H9 (cell line): ENCODE data around the gene SRRM2. TPM values are rescaled to one million over a fixed set of nuclear protein-coding genes. Genes with fewer than 3 reads are reported as not detected.

Experiments used
- DNase-seq: peaks from one replicate; pipeline ENCODE4 v3.0.0-alpha.2; 2017
- H2AFZ ChIP-seq: one replicate; pipeline ENCODE4 v1.6.1; 2013; ENCODE audit warnings: mild to moderate bottlenecking, low read length, control low read depth, moderate library complexity
- H2AK5ac ChIP-seq: 2 replicates; pipeline ENCODE4 v1.6.1; 2013; ENCODE audit warnings: low read length, control low read depth, mixed read lengths; ENCODE audit not compliant: insufficient read length
- H2BK120ac ChIP-seq: one replicate; pipeline ENCODE4 v1.6.1; 2013; ENCODE audit warnings: low read depth, mild to moderate bottlenecking, low read length, control low read depth, inconsistent platforms; ENCODE audit not compliant: poor library complexity, severe bottlenecking
- H2BK12ac ChIP-seq: 2 replicates; pipeline ENCODE4 v1.6.1; 2013; ENCODE audit warnings: low read length, control low read depth, mixed read lengths, low read depth; ENCODE audit not compliant: insufficient read length
- H2BK15ac ChIP-seq: 2 replicates; pipeline ENCODE4 v1.6.1; 2013; ENCODE audit warnings: low read depth, low read length, control low read depth
- H2BK20ac ChIP-seq: one replicate; pipeline ENCODE4 v1.6.1; 2013; ENCODE audit warnings: low read depth, mild to moderate bottlenecking, low read length, control low read depth, inconsistent platforms; ENCODE audit not compliant: poor library complexity, severe bottlenecking
- H2BK5ac ChIP-seq: 2 replicates; pipeline ENCODE4 v1.6.1; 2013; ENCODE audit warnings: low read length, control low read depth, mixed read lengths; ENCODE audit not compliant: insufficient read length
- H3K14ac ChIP-seq: 2 replicates; pipeline ENCODE4 v1.6.1; 2013; ENCODE audit warnings: low read length, control low read depth; ENCODE audit not compliant: insufficient read depth
- H3K18ac ChIP-seq: 2 replicates; pipeline ENCODE4 v1.6.1; 2013; ENCODE audit warnings: low read depth, mild to moderate bottlenecking, mixed read lengths, low read length, control low read depth; ENCODE audit not compliant: insufficient read length
- H3K23ac ChIP-seq: 2 replicates; pipeline ENCODE4 v1.6.1; 2013; ENCODE audit warnings: low read length, control low read depth, mixed read lengths, low read depth; ENCODE audit not compliant: insufficient read length
- H3K23me2 ChIP-seq: 2 replicates; pipeline ENCODE4 v1.6.1; 2013; ENCODE audit warnings: low read depth, mild to moderate bottlenecking, mixed read lengths, low read length, control low read depth; ENCODE audit not compliant: insufficient read length, poor library complexity, severe bottlenecking
- H3K27ac ChIP-seq: 2 replicates; pipeline ENCODE4 v1.5.1; 2013; ENCODE audit warnings: low read length, control low read depth, mixed read lengths, low read depth; ENCODE audit not compliant: insufficient read length
- H3K27me3 ChIP-seq: 2 replicates; pipeline ENCODE4 v1.6.1; 2013; ENCODE audit warnings: low read length, control low read depth, inconsistent platforms; ENCODE audit not compliant: insufficient read depth
- H3K4ac ChIP-seq: 2 replicates; pipeline ENCODE4 v1.6.1; 2013; ENCODE audit warnings: low read depth, mild to moderate bottlenecking, control low read depth, inconsistent platforms, low read length, moderate library complexity
- H3K4me1 ChIP-seq: 2 replicates; pipeline ENCODE4 v1.6.1; 2013; ENCODE audit warnings: low read length, control low read depth, inconsistent platforms; ENCODE audit not compliant: insufficient read depth
- H3K4me2 ChIP-seq: 2 replicates; pipeline ENCODE4 v1.6.1; 2013; ENCODE audit warnings: low read length, control low read depth, mixed read lengths; ENCODE audit not compliant: insufficient read length, insufficient read depth
- H3K56ac ChIP-seq: 2 replicates; pipeline ENCODE4 v1.6.1; 2013; ENCODE audit warnings: low read depth, mild to moderate bottlenecking, mixed read lengths, low read length, control low read depth; ENCODE audit not compliant: insufficient read length
- H3K79me1 ChIP-seq: 2 replicates; pipeline ENCODE4 v1.6.1; 2013; ENCODE audit warnings: low read depth, mild to moderate bottlenecking, moderate library complexity, low read length, control low read depth, inconsistent platforms; ENCODE audit not compliant: insufficient read depth, poor library complexity, severe bottlenecking
- H3K79me2 ChIP-seq: 2 replicates; pipeline ENCODE4 v1.6.1; 2013; ENCODE audit warnings: low read length, control low read depth, inconsistent platforms; ENCODE audit not compliant: insufficient read depth
- H3K9ac ChIP-seq: 2 replicates; pipeline ENCODE4 v1.6.1; 2013; ENCODE audit warnings: low read length, control low read depth, mixed read lengths; ENCODE audit not compliant: insufficient read length; ENCODE audit errors: extremely low read depth
- H3K9me3 ChIP-seq: one replicate; pipeline ENCODE4 v1.6.1; 2013; ENCODE audit warnings: low read depth, low read length, inconsistent platforms; ENCODE audit not compliant: control insufficient read depth
- H3T11ph ChIP-seq: one replicate; pipeline ENCODE4 v1.6.1; 2013; ENCODE audit warnings: mild to moderate bottlenecking, low read length, control low read depth, inconsistent platforms
- H4K20me1 ChIP-seq: one replicate; pipeline ENCODE4 v1.6.1; 2013; ENCODE audit not compliant: control insufficient read depth, insufficient read length, insufficient read depth
- H4K5ac ChIP-seq: 2 replicates; pipeline ENCODE4 v1.6.1; 2013; ENCODE audit warnings: low read depth, mild to moderate bottlenecking, mixed read lengths, low read length, control low read depth; ENCODE audit not compliant: insufficient read length
- H4K8ac ChIP-seq: replicated peaks from 2 replicates; pipeline ENCODE4 v1.6.1; 2013; ENCODE audit warnings: low read length, control low read depth, mixed read lengths, low read depth; ENCODE audit not compliant: insufficient read length
- H4K91ac ChIP-seq: 2 replicates; pipeline ENCODE4 v1.6.1; 2013; ENCODE audit warnings: low read depth, mild to moderate bottlenecking, moderate library complexity, mixed read lengths, low read length, control low read depth; ENCODE audit not compliant: insufficient read length
- H3K27ac Mint-ChIP-seq, 3 experiments: 2 replicates in 2 of 3; 3 replicates in 1 of 3; pipeline ENCODE4 v1.8.0; 2020 to 2021; ENCODE audit warnings: mixed read lengths in 3 of 3, mild to moderate bottlenecking in 1 of 3, moderate library complexity in 1 of 3
- H3K27me3 Mint-ChIP-seq: 2 replicates; pipeline ENCODE4 v1.8.0; 2021; ENCODE audit warnings: low read depth, mild to moderate bottlenecking, moderate library complexity, mixed read lengths
- H3K36me3 Mint-ChIP-seq, 3 experiments: 2 replicates in 2 of 3; 3 replicates in 1 of 3; pipeline ENCODE4 v1.8.0; 2020 to 2021; ENCODE audit warnings: low read depth in 3 of 3, mixed read lengths in 3 of 3; ENCODE audit not compliant: insufficient read depth in 1 of 3
- H3K4me1 Mint-ChIP-seq, 2 experiments: 2 replicates each; pipeline ENCODE4 v1.8.0; 2020; ENCODE audit warnings: mixed read lengths in 2 of 2
- H3K4me3 Mint-ChIP-seq, 2 experiments: 2 replicates in 1 of 2; 3 replicates in 1 of 2; pipeline ENCODE4 v1.8.0; 2020 to 2021; ENCODE audit warnings: mild to moderate bottlenecking in 2 of 2, mixed read lengths in 2 of 2, moderate library complexity in 1 of 2
- H3K9me3 Mint-ChIP-seq, 2 experiments: 2 replicates in 1 of 2; 3 replicates in 1 of 2; pipeline ENCODE4 v1.8.0; 2020; ENCODE audit warnings: mild to moderate bottlenecking in 2 of 2, mixed read lengths in 2 of 2, moderate library complexity in 1 of 2
- CTCF ChIP-seq: fragments of 200-600 bp; sonication (generic); conservative IDR thresholded peaks from 3 replicates; pipeline ENCODE4 v1.8.0; 2021; ENCODE audit warnings: antibody characterized with exemption, mild to moderate bottlenecking
- WGBS: extraction: QIAGEN DNeasy Blood & Tissue Kit; methylation state at CpG from one replicate; pipeline ENCODE4 v1.1.7; 2013; ENCODE audit warnings: missing lambda C conversion rate, low lambda C conversion rate, mixed read lengths; ENCODE audit not compliant: insufficient read length; ENCODE audit errors: extremely low coverage; 5-methylcytosine and 5-hydroxymethylcytosine counted together
- total RNA-seq: library from RNA; stranded (reverse); gene quantifications from 2 replicates; pipeline ENCODE4 v1.2.1, GENCODE V29; 2021

SRRM2 gene
- total RNA-seq, 1 experiment from 2014 or later, result 694 TPM

GRCh38 chr16:2745116-2745890, 7.1 kb upstream of the SRRM2 start:
- Histone ChIP-seq H4K5ac (no peak overlapping the region), H2AFZ (no peak overlapping the region), H3K79me1 (no peaks in the 10 kb centered on the region), H3K4ac (no peak overlapping the region), H3K27me3 (no peaks in the 10 kb centered on the region), H3K79me2 (no peaks in the 10 kb centered on the region), H3K56ac (no peak overlapping the region), H3K4me1 (no peaks in the 10 kb centered on the region), H2BK120ac (no peak overlapping the region), H3K14ac (no peak overlapping the region), H2BK12ac (no peak overlapping the region), H3K9me3 (no peaks in the 10 kb centered on the region), H2BK5ac (no peak overlapping the region), H3K23me2 (no peaks in the 10 kb centered on the region), H3K4me2 (no peak overlapping the region), H3K9ac (no peak overlapping the region), H2BK15ac (no peak overlapping the region), H4K91ac (no peak overlapping the region), H3K23ac (no peak overlapping the region), H4K8ac (no peak overlapping the region), H4K20me1 (no peaks in the 10 kb centered on the region), H3K27ac (no peak overlapping the region), H3T11ph (no peak overlapping the region), H2AK5ac (no peak overlapping the region), H2BK20ac (no peak overlapping the region), H3K18ac (no peak overlapping the region)
- H3K36me3 Mint-ChIP-seq, result peaks cover 9 to 12% (median 10%) of the 10 kb centered on the region in 3 experiments; a peak in 6 of 7 replicates
- no peaks in the 10 kb centered on the region; the same call in 1 of the 2 replicates for H3K27me3 Mint-ChIP-seq
- no peaks in the 10 kb centered on the region for H3K9me3 Mint-ChIP-seq
- no CpG with 5 or more reads among the region's 15 CpGs for WGBS
- peaks cover 4 to 5% of the 10 kb centered on the region in 2 experiments; a peak in 2 of 4 replicates for H3K4me1 Mint-ChIP-seq
- DNase-seq, result no peak
- TF ChIP-seq CTCF, result no peak
- H3K4me3 Mint-ChIP-seq, result no peak overlapping the region
- 0 out of 7 replicates have a peak overlapping the region, but pooled peaks of 1 of the 3 experiments have one; percentile 49 for H3K27ac Mint-ChIP-seq
